GM23248 (cell line): ENCODE measurements around the gene PTRH1. TPM values are rescaled to one million over a fixed set of nuclear protein-coding genes. Genes with fewer than 3 reads are reported as not detected.

Experiments
- DNase-seq: peaks from one replicate; pipeline ENCODE4 v3.0.0-alpha.2; 2015
- H2AFZ ChIP-seq: fragments of 200-600 bp; sonication (generic); 2 replicates; pipeline ENCODE4 v1.6.1; 2016; ENCODE audit warnings: antibody characterized with exemption
- H3F3A ChIP-seq: fragments of 200-600 bp; sonication (generic); 2 replicates; pipeline ENCODE4 v1.6.1; 2016; ENCODE audit warnings: mild to moderate bottlenecking, antibody characterized with exemption, mixed run types; ENCODE audit not compliant: insufficient read depth
- H3K27ac ChIP-seq: fragments of 200-600 bp; sonication (generic); 2 replicates; pipeline ENCODE4 v1.5.1; 2016; ENCODE audit warnings: mild to moderate bottlenecking
- H3K27me3 ChIP-seq: fragments of 200-600 bp; sonication (generic); replicated peaks from 2 replicates; pipeline ENCODE4 v1.6.1; 2016; ENCODE audit warnings: mild to moderate bottlenecking; ENCODE audit not compliant: insufficient read depth
- H3K36me3 ChIP-seq: fragments of 200-600 bp; sonication (generic); 2 replicates; pipeline ENCODE4 v1.6.1; 2016; ENCODE audit warnings: low read depth, mild to moderate bottlenecking
- H3K4me1 ChIP-seq: fragments of 200-600 bp; sonication (generic); 2 replicates; pipeline ENCODE4 v1.6.1; 2016; ENCODE audit warnings: mild to moderate bottlenecking; ENCODE audit not compliant: insufficient read depth
- H3K4me2 ChIP-seq: fragments of 200-600 bp; sonication (generic); one replicate; pipeline ENCODE4 v1.6.1; 2016; ENCODE audit warnings: mild to moderate bottlenecking; ENCODE audit not compliant: unreplicated experiment
- H3K4me3 ChIP-seq: fragments of 200-600 bp; sonication (generic); 2 replicates; pipeline ENCODE4 v1.5.1; 2016; ENCODE audit warnings: mild to moderate bottlenecking
- H3K79me2 ChIP-seq: fragments of 200-600 bp; sonication (generic); 2 replicates; pipeline ENCODE4 v1.6.1; 2016; ENCODE audit warnings: mild to moderate bottlenecking; ENCODE audit not compliant: insufficient read depth
- H3K9ac ChIP-seq: fragments of 200-600 bp; sonication (generic); 2 replicates; pipeline ENCODE4 v1.6.1; 2016; ENCODE audit warnings: mild to moderate bottlenecking
- H3K9me2 ChIP-seq: fragments of 200-600 bp; sonication (generic); 2 replicates; pipeline ENCODE4 v1.6.1; 2016; ENCODE audit warnings: mixed run types, mild to moderate bottlenecking, moderate library complexity; ENCODE audit not compliant: insufficient read depth
- H3K9me3 ChIP-seq: fragments of 200-600 bp; sonication (generic); one replicate; pipeline ENCODE4 v1.6.1; 2017; ENCODE audit warnings: low read depth
- H4K20me1 ChIP-seq: fragments of 200-600 bp; sonication (generic); 2 replicates; pipeline ENCODE4 v1.6.0; 2016; ENCODE audit not compliant: insufficient read depth
- EZH2 ChIP-seq: fragments of 200-600 bp; sonication (generic); IDR thresholded peaks from 2 replicates; pipeline ENCODE4 v1.6.1; 2018; ENCODE audit warnings: antibody characterized with exemption, mild to moderate bottlenecking; ENCODE audit not compliant: insufficient read depth, poor library complexity, severe bottlenecking
- EZH2phosphoT487 ChIP-seq: fragments of 200-600 bp; sonication (generic); IDR thresholded peaks from 2 replicates; pipeline ENCODE4 v1.6.1; 2018; ENCODE audit warnings: antibody characterized with exemption, moderate library complexity, mild to moderate bottlenecking, low read depth; ENCODE audit not compliant: insufficient read depth
- WGBS, 2 experiments: methylation state at CpG; one replicate each; pipeline ENCODE4 v1.1.6; 2015 to 2017; ENCODE audit warnings: low lambda C conversion rate in 2 of 2, low coverage in 1 of 2; ENCODE audit errors: missing lambda C conversion rate in 2 of 2; 5-methylcytosine and 5-hydroxymethylcytosine counted together
- in situ Hi-C: fragments of 300-500 bp; cut with MboI; formaldehyde crosslinking; loops from 2 replicates; pipeline ENCODE4 v1.15.0; 2020
- polyA plus RNA-seq: library from polyadenylated mRNA; unstranded; fragments of >200 nt; fragmentation: Nextera tagmentation; extraction: Ambion mirVana; gene quantifications from 2 replicates; pipeline ENCODE4 v1.2.1, GENCODE V29; 2016
- total RNA-seq: library from RNA; depleted of rRNA; stranded (reverse); fragments of >200 nt; shearing (Covaris generic); gene quantifications from 2 replicates; pipeline ENCODE4 v1.2.3, GENCODE V29; 2014

PTRH1 gene
- total and polyA plus RNA-seq, 2 experiments from 2014 or later, result 33.1 to 34.3 TPM

DNA sequence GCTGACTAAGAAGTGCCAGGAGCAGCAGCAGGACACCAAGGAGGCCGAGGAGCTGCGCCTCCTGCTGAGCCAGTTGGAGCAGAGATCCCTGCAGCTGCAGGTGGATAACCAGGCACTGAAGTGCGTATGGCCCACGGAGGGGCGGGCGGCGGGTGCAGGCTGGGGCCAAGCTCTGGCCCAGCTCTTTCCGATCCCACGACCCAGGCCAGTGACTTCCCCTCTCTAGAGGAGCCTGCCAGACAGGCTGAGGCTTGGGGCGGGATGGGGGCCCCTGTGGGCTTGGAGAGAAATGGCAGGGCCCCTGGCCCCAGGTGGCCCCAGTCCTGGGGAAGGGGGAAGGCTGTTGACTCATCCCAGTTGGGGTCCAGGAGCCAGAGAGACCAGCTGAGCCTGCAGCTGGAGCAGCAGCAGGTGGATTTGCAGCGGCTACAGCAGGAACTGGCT lies 3.6 kb downstream of the PTRH1 start:
- no peak overlapping the region for H2AFZ ChIP-seq
- TF ChIP-seq EZH2phosphoT487, result no peak
- TF ChIP-seq EZH2, result no peak
- H3K27me3 ChIP-seq, result no peaks in the 10 kb centered on the region
- H3K79me2 ChIP-seq, result peaks cover 11% of the 10 kb centered on the region
- no peaks in the 10 kb centered on the region for H3K9me3 ChIP-seq
- no peaks in the 10 kb centered on the region for H3K36me3 ChIP-seq
- H3K4me1 ChIP-seq, result peaks cover 8% of the 10 kb centered on the region; the same call in 1 of the 2 replicates
- no peak for DNase-seq
- no peaks in the 10 kb centered on the region for H3F3A ChIP-seq
- no peak overlapping the region for H3K27ac ChIP-seq
- H3K4me2 ChIP-seq, result no peak overlapping the region
- in situ Hi-C loops, result no loop called here
- H3K9me2 ChIP-seq, result no peaks in the 10 kb centered on the region
- no peaks in the 10 kb centered on the region for H4K20me1 ChIP-seq
- H3K9ac ChIP-seq, result no peak overlapping the region
- H3K4me3 ChIP-seq, result no peak overlapping the region
- 90 to 91% methylated on average over 11 of the region's 11 CpGs for WGBS, 2 experiments

DNA sequence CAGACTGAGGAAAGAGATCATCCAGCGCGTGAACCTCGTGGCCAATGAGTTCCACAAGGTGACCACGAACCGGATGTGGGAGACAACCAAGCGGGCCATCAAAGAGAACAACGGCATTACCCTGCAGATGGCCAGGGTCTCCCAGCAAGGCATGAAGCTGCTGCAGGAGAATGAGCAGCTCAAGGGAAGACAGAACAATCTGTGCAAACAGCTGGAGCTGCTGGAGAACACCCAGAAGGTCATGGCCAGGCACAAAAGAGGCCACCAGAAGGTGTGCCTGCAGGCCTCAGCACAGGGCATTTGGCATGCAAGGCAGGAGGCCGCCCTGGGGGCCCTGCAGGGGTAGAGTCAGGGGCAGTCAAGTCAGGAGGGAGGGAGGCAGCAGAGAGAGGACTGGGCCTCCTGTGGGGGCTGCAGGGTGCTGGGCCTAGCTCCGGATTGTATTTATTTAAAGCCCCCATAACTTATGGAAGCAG lies 4.2 kb downstream of the PTRH1 start:
- no peak for DNase-seq
- in situ Hi-C loops, result no loop called here
- H3K9me3 ChIP-seq, result no peaks in the 10 kb centered on the region

DNA sequence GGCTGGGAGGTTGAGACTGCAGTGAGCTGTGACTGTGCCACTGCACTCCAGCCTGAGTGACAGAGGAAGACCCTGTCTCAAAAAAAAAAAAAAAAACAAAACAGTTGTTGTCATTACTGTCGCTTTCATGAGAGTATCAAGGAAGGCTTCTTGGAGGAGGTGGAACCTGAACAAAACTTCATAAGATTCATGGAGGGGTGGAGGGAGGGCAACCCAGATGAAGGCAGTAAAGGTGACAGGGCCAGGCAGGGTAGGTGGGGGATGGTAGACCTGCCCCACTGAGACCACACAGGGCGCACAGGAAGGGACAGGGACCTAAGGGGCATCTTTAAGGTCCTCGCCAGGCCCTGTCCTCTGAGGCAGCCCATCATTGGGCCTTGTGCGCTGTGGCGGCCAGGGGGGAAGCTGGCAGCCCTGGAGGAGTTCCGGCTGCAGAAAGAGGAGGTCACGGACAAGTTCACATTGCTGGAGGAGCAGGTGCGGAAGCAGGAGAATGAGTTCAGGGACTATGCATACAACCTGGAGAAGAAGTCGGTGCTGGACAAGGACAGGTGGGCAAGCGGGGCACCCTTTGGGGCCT lies 5.2 kb downstream of the PTRH1 start:
- in situ Hi-C loops, result no loop called here
- TF ChIP-seq EZH2 (no peak), EZH2phosphoT487 (no peak)
- no peaks in the 10 kb centered on the region for H3K9me2 ChIP-seq

More for the DNA sequence above, 4.2 kb downstream of the PTRH1 start:
- H3F3A ChIP-seq, result no peaks in the 10 kb centered on the region
- peaks cover 6% of the 10 kb centered on the region; the same call in 1 of the 2 replicates for H3K4me1 ChIP-seq
- peaks cover 11% of the 10 kb centered on the region for H3K79me2 ChIP-seq
- H3K9ac ChIP-seq, result no peak overlapping the region
- no peaks in the 10 kb centered on the region for H3K9me2 ChIP-seq
- no peak overlapping the region for H2AFZ ChIP-seq
- no peaks in the 10 kb centered on the region for H3K27me3 ChIP-seq
- no peak overlapping the region for H3K4me2 ChIP-seq
- no peaks in the 10 kb centered on the region for H3K36me3 ChIP-seq
- 70 to 75% methylated on average over 9 of the region's 9 CpGs for WGBS, 2 experiments
- no peaks in the 10 kb centered on the region for H4K20me1 ChIP-seq
- no peak overlapping the region for H3K4me3 ChIP-seq
- no peak overlapping the region for H3K27ac ChIP-seq
- TF ChIP-seq EZH2 (no peak), EZH2phosphoT487 (no peak)

DNA sequence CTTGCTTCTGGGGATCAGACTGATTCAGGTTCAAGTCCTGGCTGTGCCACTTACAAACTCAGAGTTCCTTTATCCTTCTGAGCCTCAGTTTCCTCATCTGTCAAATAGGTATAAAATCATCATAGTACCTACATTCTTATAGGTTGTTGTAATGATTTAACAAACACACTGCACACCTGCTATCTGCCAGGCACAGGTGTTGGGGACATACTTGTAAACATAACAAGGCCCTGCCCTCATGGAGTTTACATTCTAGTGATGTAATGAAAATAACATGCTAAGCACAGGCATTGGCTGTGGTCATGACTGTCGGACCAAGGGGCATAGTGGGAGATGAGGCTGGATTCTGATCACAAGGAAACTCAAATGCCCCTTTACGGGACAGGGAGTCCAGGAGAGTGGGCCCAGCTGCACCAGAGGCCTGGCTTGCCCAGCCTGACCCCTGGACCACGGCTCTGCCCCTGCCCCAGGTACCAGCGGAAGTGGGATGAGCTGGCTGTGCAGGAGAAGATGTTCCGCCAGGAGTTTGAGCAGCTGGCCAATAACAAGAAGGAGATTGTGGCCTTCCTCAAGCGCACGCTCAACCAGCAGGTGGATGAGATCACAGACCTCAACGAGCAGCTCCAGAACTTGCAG lies 6.4 kb downstream of the PTRH1 start:
- no peaks in the 10 kb centered on the region; the same call in 1 of the 2 replicates for H3K4me1 ChIP-seq
- 80 to 90% methylated on average over 8 of the region's 8 CpGs for WGBS, 2 experiments
- H3K9ac ChIP-seq, result no peak overlapping the region
- no peak overlapping the region for H3K4me2 ChIP-seq
- H3K9me3 ChIP-seq, result no peaks in the 10 kb centered on the region
- H3K79me2 ChIP-seq, result peaks cover 6% of the 10 kb centered on the region; the same call in 1 of the 2 replicates
- in situ Hi-C loops, result no loop called here
- no peak overlapping the region for H3K27ac ChIP-seq
- H2AFZ ChIP-seq, result no peak overlapping the region
- H3K4me3 ChIP-seq, result no peak overlapping the region
- H4K20me1 ChIP-seq, result no peaks in the 10 kb centered on the region
- H3K9me2 ChIP-seq, result no peaks in the 10 kb centered on the region
- H3F3A ChIP-seq, result no peaks in the 10 kb centered on the region
- no peaks in the 10 kb centered on the region for H3K36me3 ChIP-seq
- no peaks in the 10 kb centered on the region for H3K27me3 ChIP-seq
- TF ChIP-seq EZH2phosphoT487, result no peak
- TF ChIP-seq EZH2, result no peak
- no peak for DNase-seq

More for the DNA sequence above, 5.2 kb downstream of the PTRH1 start:
- H2AFZ ChIP-seq, result no peak overlapping the region
- no peak for DNase-seq
- no peak overlapping the region for H3K9ac ChIP-seq
- H3F3A ChIP-seq, result no peaks in the 10 kb centered on the region
- H3K9me3 ChIP-seq, result no peaks in the 10 kb centered on the region
- H3K36me3 ChIP-seq, result no peaks in the 10 kb centered on the region
- no peak overlapping the region for H3K4me2 ChIP-seq
- H3K4me1 ChIP-seq, result peaks cover 4% of the 10 kb centered on the region; the same call in 1 of the 2 replicates
- H3K79me2 ChIP-seq, result peaks cover 11% of the 10 kb centered on the region
- no peak overlapping the region for H3K27ac ChIP-seq
- H4K20me1 ChIP-seq, result no peaks in the 10 kb centered on the region
- WGBS, 2 experiments, result 97 to 98% methylated on average over 10 of the region's 10 CpGs
- H3K27me3 ChIP-seq, result no peaks in the 10 kb centered on the region
- H3K4me3 ChIP-seq, result no peak overlapping the region
